Measurements from ENCODE around the gene SNTG2.

- TF ChIP-seq CTCF (conservative IDR thresholded peaks at IDR 0.05; ENCODE audit: low read length) (no peak), EZH2phosphoT487 (IDR thresholded peaks at IDR 0.05; ENCODE audit: borderline replicate concordance, low read depth, low read length) (no peak)
Observed at GRCh38 chr2:1377473-1377872, 426.8 kb downstream of the SNTG2 start.
